Measurements from ENCODE around the gene DMXL2.
"Not testable (repeated sequence)": the region's sequence is repeated elsewhere in the genome, so short reads cannot be mapped to it uniquely, and the experiment has no call there.

DMXL2 gene

GRCh38 chr15:51619331-51620035, 3.1 kb downstream of the DMXL2 start:
- Histone ChIP-seq H2BK5ac (ENCODE audit: low read length) (no peak overlapping the region), H4K91ac (ENCODE audit: low read depth, low read length, poor library complexity) (no peak overlapping the region), H3K14ac (ENCODE audit: low read length) (no peak overlapping the region), H2BK12ac (ENCODE audit: low read length) (no peak overlapping the region), H3K9me3 (replicated peaks in 1 of 2; ENCODE audit: control insufficient read depth in 2 of 2, insufficient read depth in 1 of 2, low read depth in 1 of 2, low read length in 2 of 2) (no peaks in the 10 kb centered on the region), H3K27me3 (ENCODE audit: control insufficient read depth in 3 of 3, insufficient read depth in 3 of 3, low read depth in 1 of 3, low read length in 3 of 3) (peaks cover 0 to 6% (median 0%) of the 10 kb centered on the region in 3 experiments), H2AK5ac (ENCODE audit: low read depth, low read length) (no peak overlapping the region), H2BK15ac (ENCODE audit: low read length) (no peak overlapping the region), H2BK120ac (ENCODE audit: low read depth, low read length) (no peak overlapping the region), H2AFZ (ENCODE audit: low read length) (no peak overlapping the region), H3K4me3 (ENCODE audit: low read length in 2 of 2) (no peak overlapping the region), H3K9ac (ENCODE audit: low read depth, low read length, poor library complexity) (no peak overlapping the region), H3K79me1 (ENCODE audit: low read depth, low read length) (peaks cover 8% of the 10 kb centered on the region), H3K4me1 (ENCODE audit: control insufficient read depth in 2 of 2, insufficient read depth in 1 of 2, low read depth in 1 of 2, low read length in 2 of 2) (peaks cover 0 to 4% of the 10 kb centered on the region in 2 donors), H3K23ac (ENCODE audit: low read depth, low read length, poor library complexity) (no peak overlapping the region), H4K8ac (ENCODE audit: low read depth, low read length) (no peak overlapping the region), H3K36me3 (replicated peaks in 1 of 2; ENCODE audit: control insufficient read depth in 2 of 2, insufficient read depth in 2 of 2, low read length in 2 of 2) (no peaks in the 10 kb centered on the region), H3K27ac (replicated peaks; ENCODE audit: low read length) (no peak overlapping the region), H3K18ac (ENCODE audit: low read length) (no peak overlapping the region), H3K4ac (ENCODE audit: low read length) (no peak overlapping the region), H3K4me2 (ENCODE audit: insufficient read depth, low read length, poor library complexity, severe bottlenecking) (no peak overlapping the region)
- no peak for DNase-seq (ENCODE audit: low spot score)
- WGBS, 2 donors (ENCODE audit: extremely low coverage in 2 of 2, insufficient read length in 2 of 2, insufficient replicate concordance in 1 of 2): 100% methylated on average over 1 of the region's 6 CpGs; no CpG with 5 or more reads in 1 of the 2 donors

- Histone ChIP-seq H3K4me3 (ENCODE audit: low read length in 2 of 2) (no peak overlapping the region), H3K4me2 (ENCODE audit: insufficient read depth, low read length, poor library complexity, severe bottlenecking) (no peak overlapping the region), H4K8ac (ENCODE audit: low read depth, low read length) (no peak overlapping the region), H2BK12ac (ENCODE audit: low read length) (no peak overlapping the region), H2BK120ac (ENCODE audit: low read depth, low read length) (no peak overlapping the region), H3K4me1 (ENCODE audit: control insufficient read depth in 2 of 2, insufficient read depth in 1 of 2, low read depth in 1 of 2, low read length in 2 of 2) (peaks cover 0 to 4% of the 10 kb centered on the region in 2 donors), H3K36me3 (replicated peaks in 1 of 2; ENCODE audit: control insufficient read depth in 2 of 2, insufficient read depth in 2 of 2, low read length in 2 of 2) (no peaks in the 10 kb centered on the region), H3K9me3 (replicated peaks in 1 of 2; ENCODE audit: control insufficient read depth in 2 of 2, insufficient read depth in 1 of 2, low read depth in 1 of 2, low read length in 2 of 2) (no peaks in the 10 kb centered on the region), H3K27me3 (ENCODE audit: control insufficient read depth in 3 of 3, insufficient read depth in 3 of 3, low read depth in 1 of 3, low read length in 3 of 3) (no peaks in the 10 kb centered on the region), H2BK5ac (ENCODE audit: low read length) (no peak overlapping the region), H2AFZ (ENCODE audit: low read length) (no peak overlapping the region), H2BK15ac (ENCODE audit: low read length) (no peak overlapping the region), H3K18ac (ENCODE audit: low read length) (no peak overlapping the region), H2AK5ac (ENCODE audit: low read depth, low read length) (no peak overlapping the region), H3K27ac (replicated peaks; ENCODE audit: low read length) (no peak overlapping the region), H3K14ac (ENCODE audit: low read length) (no peak overlapping the region), H4K91ac (ENCODE audit: low read depth, low read length, poor library complexity) (no peak overlapping the region), H3K4ac (ENCODE audit: low read length) (no peak overlapping the region), H3K23ac (ENCODE audit: low read depth, low read length, poor library complexity) (no peak overlapping the region), H3K9ac (ENCODE audit: low read depth, low read length, poor library complexity) (no peak overlapping the region), H3K79me1 (ENCODE audit: low read depth, low read length) (peaks cover 8% of the 10 kb centered on the region)
- no peak for DNase-seq (ENCODE audit: low spot score)
- WGBS, 2 donors (ENCODE audit: extremely low coverage in 2 of 2, insufficient read length in 2 of 2, insufficient replicate concordance in 1 of 2): no CpG with 5 or more reads among the region's 3 CpGs
These were observed 4.7 kb downstream of the DMXL2 start for GRCh38 chr15:51617886-51618285.

- no peak overlapping the region for H3K27ac ChIP-seq (replicated peaks; ENCODE audit: low read length)
- no peak overlapping the region for H2BK5ac ChIP-seq (ENCODE audit: low read length)
- WGBS, 2 donors (ENCODE audit: extremely low coverage in 2 of 2, insufficient read length in 2 of 2, insufficient replicate concordance in 1 of 2): no CpG with 5 or more reads among the region's 3 CpGs
- H2AK5ac ChIP-seq (ENCODE audit: low read depth, low read length): no peak overlapping the region
- no peak overlapping the region for H2BK120ac ChIP-seq (ENCODE audit: low read depth, low read length)
- no peak overlapping the region for H3K4me2 ChIP-seq (ENCODE audit: insufficient read depth, low read length, poor library complexity, severe bottlenecking)
- H2BK12ac ChIP-seq (ENCODE audit: low read length): no peak overlapping the region
- no peak overlapping the region for H3K23ac ChIP-seq (ENCODE audit: low read depth, low read length, poor library complexity)
- H3K4ac ChIP-seq (ENCODE audit: low read length): no peak overlapping the region
- H4K91ac ChIP-seq (ENCODE audit: low read depth, low read length, poor library complexity): no peak overlapping the region
- H3K27me3 ChIP-seq (ENCODE audit: control insufficient read depth in 3 of 3, insufficient read depth in 3 of 3, low read depth in 1 of 3, low read length in 3 of 3): no peaks in the 10 kb centered on the region
- H3K36me3 ChIP-seq (replicated peaks in 1 of 2; ENCODE audit: control insufficient read depth in 2 of 2, insufficient read depth in 2 of 2, low read length in 2 of 2): no peaks in the 10 kb centered on the region
- no peaks in the 10 kb centered on the region for H3K9me3 ChIP-seq (replicated peaks in 1 of 2; ENCODE audit: control insufficient read depth in 2 of 2, insufficient read depth in 1 of 2, low read depth in 1 of 2, low read length in 2 of 2)
- no peak overlapping the region for H2AFZ ChIP-seq (ENCODE audit: low read length)
- DNase-seq (ENCODE audit: low spot score): no peak
- H3K14ac ChIP-seq (ENCODE audit: low read length): no peak overlapping the region
- H3K18ac ChIP-seq (ENCODE audit: low read length): no peak overlapping the region
- H3K79me1 ChIP-seq (ENCODE audit: low read depth, low read length): no peaks in the 10 kb centered on the region
- H4K8ac ChIP-seq (ENCODE audit: low read depth, low read length): no peak overlapping the region
- H3K9ac ChIP-seq (ENCODE audit: low read depth, low read length, poor library complexity): no peak overlapping the region
- no peaks in the 10 kb centered on the region for H3K4me1 ChIP-seq (ENCODE audit: control insufficient read depth in 2 of 2, insufficient read depth in 1 of 2, low read depth in 1 of 2, low read length in 2 of 2)
- H3K4me3 ChIP-seq (ENCODE audit: low read length in 2 of 2): no peak overlapping the region
- H2BK15ac ChIP-seq (ENCODE audit: low read length): no peak overlapping the region
These were observed 8.6 kb downstream of the DMXL2 start for GRCh38 chr15:51613951-51614350.

GRCh38 chr15:51612669-51613068, 9.9 kb downstream of the DMXL2 start:
- not testable (repeated sequence) for H4K8ac ChIP-seq (ENCODE audit: low read depth, low read length); H2AK5ac ChIP-seq (ENCODE audit: low read depth, low read length); H2BK15ac ChIP-seq (ENCODE audit: low read length); H2BK120ac ChIP-seq (ENCODE audit: low read depth, low read length); H3K27me3 ChIP-seq (ENCODE audit: control insufficient read depth in 3 of 3, insufficient read depth in 3 of 3, low read depth in 1 of 3, low read length in 3 of 3); H2AFZ ChIP-seq (ENCODE audit: low read length); H3K36me3 ChIP-seq (replicated peaks in 1 of 2; ENCODE audit: control insufficient read depth in 2 of 2, insufficient read depth in 2 of 2, low read length in 2 of 2); H3K4me3 ChIP-seq (ENCODE audit: low read length in 2 of 2); H2BK5ac ChIP-seq (ENCODE audit: low read length); H3K27ac ChIP-seq (replicated peaks; ENCODE audit: low read length); H3K4ac ChIP-seq (ENCODE audit: low read length); H3K9ac ChIP-seq (ENCODE audit: low read depth, low read length, poor library complexity); H3K9me3 ChIP-seq (replicated peaks in 1 of 2; ENCODE audit: control insufficient read depth in 2 of 2, insufficient read depth in 1 of 2, low read depth in 1 of 2, low read length in 2 of 2); H3K18ac ChIP-seq (ENCODE audit: low read length); H4K91ac ChIP-seq (ENCODE audit: low read depth, low read length, poor library complexity); H2BK12ac ChIP-seq (ENCODE audit: low read length); H3K23ac ChIP-seq (ENCODE audit: low read depth, low read length, poor library complexity); DNase-seq (ENCODE audit: low spot score); H3K14ac ChIP-seq (ENCODE audit: low read length); H3K79me1 ChIP-seq (ENCODE audit: low read depth, low read length); H3K4me2 ChIP-seq (ENCODE audit: insufficient read depth, low read length, poor library complexity, severe bottlenecking); H3K4me1 ChIP-seq (ENCODE audit: control insufficient read depth in 2 of 2, insufficient read depth in 1 of 2, low read depth in 1 of 2, low read length in 2 of 2)
- WGBS, 2 donors (ENCODE audit: extremely low coverage in 2 of 2, insufficient read length in 2 of 2, insufficient replicate concordance in 1 of 2): no CpG with 5 or more reads among the region's 5 CpGs
